HK-2 (cell line): ENCODE results near the gene SIK3.
A peak's percentile ranks its signal among the peaks of the same experiment; 100 is the strongest.
"Not testable (repeated sequence)": the region's sequence is repeated elsewhere in the genome, so short reads cannot be mapped to it uniquely, and the experiment has no call there.

Source experiments
- DNase-seq: peaks from one replicate; pipeline ENCODE4 v3.0.0-alpha.2; 2018; ENCODE audit not compliant: unreplicated experiment

Gene SIK3

DNA sequence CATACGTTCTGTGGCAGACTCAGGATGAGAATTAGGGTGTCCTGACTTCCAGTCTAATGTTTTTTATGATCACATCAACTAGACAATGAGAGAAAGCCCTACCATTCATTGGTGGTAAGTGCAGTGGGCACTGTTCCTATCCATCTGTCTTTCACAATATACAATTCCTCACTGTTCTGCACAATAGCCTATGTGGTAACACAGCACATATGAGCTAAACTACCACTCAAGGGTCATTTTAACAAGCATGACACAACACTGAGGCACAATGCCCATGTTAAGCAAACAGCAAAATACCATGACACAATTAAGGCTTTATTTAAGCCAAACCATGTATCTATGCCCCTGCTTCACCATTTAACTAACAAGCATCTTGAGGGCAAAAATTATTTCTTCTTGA is 52.3 kb downstream of the SIK3 start:
- DNase-seq, result no peak

DNA sequence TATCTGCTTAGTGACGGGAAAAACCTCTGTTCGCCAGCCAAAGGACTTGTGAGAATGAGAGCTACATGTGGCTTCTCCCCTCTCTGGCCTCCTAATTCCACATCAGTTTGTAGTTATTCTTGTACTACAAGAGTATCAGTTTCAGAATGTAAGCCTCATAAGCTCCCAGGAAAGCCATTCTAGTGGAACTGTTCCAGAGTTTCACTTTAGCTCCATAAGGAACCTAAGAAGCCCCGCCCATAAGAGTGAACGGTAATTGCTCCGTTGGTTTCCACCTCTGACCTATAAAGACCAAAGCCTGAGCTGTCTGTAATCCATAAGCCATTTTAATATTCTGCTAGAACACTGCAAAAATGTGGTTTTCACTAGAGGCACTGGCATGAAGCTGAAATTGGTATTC is 53.0 kb downstream of the SIK3 start:
- DNase-seq, result peak; percentile 11

DNA sequence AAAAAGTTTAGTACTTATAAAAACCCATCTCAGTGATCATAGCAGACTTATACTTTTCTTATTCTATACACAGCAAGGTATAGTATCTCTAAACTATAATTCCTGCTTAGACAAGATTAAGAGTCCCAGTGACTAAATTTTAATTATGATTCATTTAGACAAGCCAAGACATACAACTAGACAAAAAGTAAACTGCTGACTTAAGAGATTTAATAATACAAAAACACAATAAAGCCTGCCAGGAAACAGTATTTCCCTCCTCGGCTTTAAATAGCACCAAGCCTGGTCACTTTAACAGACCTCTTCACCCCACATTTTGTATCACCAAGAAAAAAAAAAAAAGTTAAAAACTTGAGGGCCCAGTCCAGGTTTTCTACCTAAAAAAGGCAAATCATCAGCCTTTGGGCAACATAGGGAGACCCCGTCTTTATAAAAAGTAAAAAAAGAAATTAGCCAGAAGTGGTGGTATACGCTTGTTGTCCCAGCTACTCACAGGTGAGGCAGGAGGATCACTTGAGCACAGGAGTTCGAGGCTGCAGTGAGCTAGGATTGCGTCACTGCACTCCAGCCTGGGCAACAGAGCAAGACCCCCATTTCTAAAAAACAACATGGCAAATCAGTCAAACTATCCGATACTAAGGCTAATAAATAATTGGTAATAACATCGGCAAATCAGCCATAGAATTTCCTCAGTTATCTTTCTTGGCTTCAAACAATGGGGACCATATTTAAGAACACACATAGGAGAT is 53.8 kb downstream of the SIK3 start:
- DNase-seq, result no peak

DNA sequence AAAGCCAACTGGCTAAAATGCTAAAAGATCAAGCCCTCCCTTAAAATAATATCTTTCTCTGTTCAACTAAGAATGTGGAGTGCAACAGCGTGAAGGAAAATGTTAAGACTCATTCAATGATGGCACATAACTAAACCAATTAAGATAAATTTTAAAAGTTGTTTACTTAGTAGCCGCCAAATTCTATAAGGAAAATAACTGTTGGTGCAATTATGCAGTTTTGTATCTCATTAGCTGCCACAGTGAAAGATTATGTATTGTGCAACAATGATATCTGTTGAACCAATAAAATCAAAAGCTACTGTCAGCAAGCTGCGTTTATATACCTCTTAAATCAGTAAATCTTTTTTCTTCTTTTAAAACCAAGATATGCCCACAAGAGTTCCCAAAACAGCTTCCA is 55.5 kb downstream of the SIK3 start:
- DNase-seq, result no peak

DNA sequence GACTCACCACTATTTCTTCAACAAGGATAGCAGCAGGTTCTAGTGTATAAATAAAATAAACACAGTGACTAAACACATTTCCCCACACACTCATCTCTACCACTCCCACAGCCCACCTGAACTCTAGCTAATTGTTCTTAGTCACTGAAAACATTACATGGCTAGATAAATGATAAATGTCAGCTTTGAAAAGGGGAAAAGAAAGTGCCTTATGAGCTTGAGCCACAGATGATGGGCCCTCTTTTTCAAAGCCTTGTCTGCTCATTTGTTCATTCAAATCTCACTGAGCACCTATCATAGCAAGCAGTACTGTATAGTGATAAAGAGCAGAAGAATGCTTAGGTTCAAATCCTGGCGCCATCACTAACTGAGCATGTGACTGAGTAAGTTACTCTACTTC is 58.3 kb downstream of the SIK3 start:
- no peak for DNase-seq

DNA sequence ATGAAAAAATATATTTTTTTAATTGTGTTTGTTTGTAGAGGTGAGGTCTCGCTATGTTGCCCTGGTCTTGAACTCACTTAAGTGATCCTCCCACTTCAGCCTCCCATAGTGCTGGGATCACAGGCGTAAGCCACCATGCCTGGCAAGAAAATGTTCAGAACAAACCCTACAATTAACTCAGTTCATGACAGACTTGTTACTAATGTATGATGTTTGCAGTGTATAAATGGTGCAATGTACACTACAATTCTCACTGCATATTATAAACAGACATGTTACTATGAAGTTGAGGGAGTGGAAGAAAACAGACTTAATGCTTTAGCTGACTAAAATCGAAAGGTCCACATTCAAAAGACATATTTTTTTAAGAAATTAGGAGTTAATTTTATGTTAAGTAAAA is 59.0 kb downstream of the SIK3 start:
- DNase-seq, result no peak

DNA sequence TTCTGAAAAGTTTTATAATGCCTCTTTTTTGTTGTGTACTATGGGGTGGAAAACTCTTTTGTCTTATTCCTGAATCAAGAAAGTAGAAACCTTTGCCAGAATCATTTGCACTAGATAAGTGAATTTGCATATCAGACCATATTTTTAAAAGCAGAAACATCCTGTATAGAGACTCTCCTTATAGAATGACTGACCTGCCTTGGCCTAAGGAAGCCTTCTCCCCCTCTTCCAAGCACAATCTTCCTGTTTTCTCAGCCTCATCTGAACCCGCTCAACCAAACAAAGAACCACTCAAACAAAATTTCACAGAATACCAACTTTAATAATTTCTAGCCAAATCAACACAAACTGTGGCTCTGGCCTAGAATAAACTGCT is 60.3 kb downstream of the SIK3 start:
- DNase-seq, result no peak

DNA sequence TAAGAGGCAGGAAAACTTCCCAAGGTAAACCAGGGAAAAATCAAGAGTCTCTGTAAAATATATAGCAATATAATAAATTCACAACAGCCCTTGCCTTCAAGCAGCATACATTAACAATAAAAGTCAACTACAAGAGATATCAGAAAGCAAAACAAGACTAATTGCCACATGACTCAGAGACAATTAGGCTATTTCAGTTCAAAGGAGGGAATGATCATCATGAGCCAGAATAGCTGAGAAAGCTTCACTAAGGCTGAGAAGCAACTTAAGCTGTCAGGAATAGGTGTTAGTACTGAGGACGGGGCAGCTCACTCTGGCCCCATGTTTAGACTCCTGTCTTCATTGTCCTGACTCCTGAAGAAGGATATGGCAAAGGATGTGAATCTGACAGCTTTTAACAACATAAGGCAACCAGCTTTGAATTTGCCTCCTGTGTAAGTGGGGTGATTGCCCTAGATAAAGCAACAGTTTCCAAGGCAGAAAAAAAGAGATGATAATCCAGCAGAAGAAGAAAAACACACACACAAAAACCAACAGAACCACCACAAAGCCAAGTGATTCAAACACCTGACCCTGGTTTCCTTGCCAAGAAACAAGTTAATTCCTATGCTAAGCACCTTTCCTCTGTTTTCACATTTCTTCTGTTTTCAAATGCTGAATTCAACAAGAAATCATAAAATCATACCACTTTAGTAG is 60.8 kb downstream of the SIK3 start:
- no peak for DNase-seq

DNA sequence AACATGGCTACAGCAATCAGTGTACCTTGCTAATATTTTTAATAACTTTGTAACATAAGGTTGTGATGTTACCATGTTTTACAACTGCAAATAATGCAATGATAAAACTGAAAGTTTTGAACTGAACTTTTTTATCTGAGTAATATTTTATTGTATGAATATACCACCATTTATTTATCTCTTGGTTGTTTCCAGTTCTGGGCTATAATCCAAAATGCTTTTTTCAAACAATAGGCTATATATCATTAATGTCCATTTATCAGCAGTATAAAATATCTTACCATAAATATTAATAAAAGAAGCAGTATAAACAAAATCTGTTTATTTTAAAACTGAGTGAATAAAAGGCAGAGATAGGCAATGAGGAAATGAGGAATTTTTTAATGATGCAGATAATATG is 63.3 kb downstream of the SIK3 start:
- DNase-seq, result no peak

DNA sequence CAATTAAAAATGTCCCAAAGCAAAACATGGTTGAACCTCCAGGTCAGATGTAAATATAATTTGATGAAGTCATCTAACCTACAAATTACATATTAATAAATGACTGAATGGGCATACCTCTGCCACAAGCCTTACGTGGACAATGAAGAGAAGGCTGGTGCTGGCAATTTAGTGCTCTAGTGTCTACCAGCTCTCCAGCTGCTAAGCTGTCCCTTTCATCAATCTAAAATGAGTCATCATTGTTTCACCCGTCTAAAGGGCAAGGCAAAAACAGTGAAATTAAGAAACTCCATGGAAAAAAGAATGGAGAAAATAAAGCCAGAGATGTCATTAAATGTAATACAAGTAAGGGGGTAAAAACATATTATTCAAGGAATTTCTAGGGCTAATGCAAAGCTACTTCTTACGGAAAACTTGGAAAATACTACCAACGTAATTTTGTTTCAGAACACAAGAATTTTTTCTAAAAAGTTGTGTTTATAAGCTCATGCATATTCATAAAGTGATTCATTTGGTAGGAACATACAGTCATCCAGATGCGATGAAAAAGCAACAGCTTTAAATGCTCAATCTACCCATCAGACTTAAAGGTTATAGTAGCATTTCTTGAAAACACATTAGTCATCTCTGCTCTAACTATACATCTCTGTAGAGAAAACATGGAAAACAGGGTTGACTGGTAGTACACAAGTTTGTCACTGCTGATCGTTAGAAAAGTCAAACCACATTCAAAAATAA is 71.5 kb downstream of the SIK3 start:
- DNase-seq, result no peak

DNA sequence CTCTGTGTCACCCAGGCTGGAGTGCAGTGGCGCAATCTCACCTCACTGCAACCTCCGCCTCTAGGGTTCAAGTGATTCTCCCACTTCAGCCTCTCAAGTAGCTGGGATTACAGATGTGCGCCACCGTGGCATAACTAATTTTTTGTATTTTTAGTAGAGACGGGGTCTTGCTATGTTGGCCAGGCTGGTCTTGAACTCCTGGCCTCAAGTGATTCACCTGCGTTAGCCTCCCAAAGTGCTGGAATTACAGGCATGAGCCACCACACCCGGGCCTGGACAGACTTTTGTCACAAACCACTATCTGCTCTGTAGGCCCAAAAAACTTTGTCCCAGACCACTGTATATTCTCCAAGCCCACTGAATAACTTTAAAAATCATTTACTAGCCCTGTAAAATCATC is 74.5 kb downstream of the SIK3 start:
- not testable (repeated sequence) for DNase-seq

DNA sequence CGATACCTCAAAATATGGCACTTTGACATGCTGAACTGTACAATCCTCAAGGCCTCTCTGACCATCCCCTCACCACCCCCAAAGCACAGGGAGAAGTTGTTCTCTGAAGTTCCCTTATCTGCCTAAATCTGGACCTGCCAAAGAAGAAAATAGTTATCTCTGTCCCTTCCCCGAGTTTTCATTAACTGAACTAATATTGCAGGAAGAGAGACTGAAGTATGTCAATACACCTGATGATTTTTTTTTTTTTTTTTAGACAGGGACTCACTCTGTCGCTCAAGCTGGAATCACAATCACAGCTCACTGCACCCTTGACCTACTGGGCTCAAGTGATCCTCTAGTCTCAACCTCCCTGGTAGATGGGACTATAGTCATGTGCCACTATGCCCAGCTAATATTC is 75.0 kb downstream of the SIK3 start:
- DNase-seq, result no peak

DNA sequence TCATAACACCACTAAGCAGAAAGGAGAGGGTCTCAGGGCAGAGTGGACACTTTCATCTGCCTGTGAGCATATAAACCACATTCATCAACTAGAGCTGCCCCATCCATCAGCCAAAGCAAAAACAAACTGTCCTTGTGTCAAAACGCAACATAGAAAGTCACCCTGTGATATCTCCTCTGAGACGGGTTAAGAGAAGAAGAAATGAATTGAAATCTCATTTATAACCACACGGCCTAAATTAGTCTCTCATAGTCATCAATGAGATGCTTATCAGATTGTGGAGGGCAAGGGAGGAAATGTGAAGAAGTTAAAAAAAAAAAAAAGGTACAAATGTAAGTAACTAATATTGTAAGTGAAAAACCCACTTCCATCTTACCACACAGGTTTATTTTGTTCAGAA is 75.7 kb downstream of the SIK3 start:
- DNase-seq, result no peak

DNA sequence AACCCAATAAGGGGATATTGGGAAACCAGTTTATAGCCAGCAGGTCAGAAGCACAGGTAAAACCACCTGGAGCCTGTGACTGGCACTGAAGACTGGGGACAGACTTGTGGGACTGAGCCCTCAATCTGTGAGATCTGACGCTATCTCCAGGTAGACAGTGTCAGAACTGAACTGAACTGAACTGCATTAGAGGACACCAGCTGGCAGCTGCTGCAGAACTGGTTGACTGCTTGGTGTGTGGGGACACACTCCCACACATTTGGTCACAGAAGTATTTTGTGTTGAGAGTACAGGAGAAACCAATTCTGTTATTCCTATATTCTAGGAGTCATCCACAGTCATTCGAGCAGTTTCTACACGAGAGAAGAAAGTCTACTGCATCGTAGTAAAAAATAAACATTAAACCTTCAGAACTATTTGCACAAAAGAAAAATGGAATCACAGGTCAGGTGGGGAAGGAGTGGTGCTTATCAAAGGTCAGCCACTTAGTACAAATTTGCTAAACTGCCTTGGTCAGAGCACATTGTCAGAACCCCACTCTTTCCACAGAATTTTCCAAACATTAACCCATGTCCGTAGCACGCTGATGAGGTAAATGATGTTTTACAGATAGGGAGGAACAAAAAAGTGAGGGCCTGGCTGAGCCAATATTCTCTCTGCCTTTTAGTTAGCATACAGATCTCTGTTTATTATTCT is 77.2 kb downstream of the SIK3 start:
- DNase-seq, result no peak

DNA sequence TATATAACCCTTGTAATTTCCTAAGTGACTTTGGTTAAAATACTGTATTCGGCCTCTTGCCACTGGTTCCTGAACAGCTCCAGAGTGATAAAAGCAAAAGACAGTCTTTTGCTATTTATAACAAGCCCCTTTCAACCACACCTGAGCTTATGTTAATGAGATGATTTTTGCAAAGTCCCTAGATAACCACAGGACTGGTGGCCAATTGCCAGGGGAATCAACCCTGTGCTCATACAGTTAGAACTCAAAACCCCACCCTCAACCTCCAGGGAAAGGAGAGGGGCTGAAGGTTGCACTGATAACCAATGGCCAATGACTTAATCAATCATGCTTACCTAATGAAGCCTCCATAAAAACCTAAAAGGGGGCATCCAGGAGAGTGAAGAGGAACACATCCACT is 77.9 kb downstream of the SIK3 start:
- DNase-seq, result no peak

DNA sequence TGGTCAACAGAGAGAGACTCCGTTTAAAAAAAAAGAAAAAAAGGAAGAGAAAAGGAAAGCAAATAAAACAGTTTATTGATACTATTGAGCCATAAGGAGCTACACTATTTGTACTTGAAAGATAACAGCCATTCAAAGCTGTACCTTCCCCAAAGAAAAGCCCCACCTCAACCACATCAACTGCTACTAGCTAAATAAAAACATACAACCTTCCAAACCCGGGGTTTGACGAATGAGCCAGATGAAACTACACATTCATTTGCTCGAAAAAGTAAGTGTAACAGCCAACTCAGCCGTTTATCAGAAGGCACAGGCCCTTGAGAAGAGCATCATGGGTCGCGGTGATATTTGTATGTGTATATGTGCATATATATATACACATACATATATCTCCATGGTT is 78.4 kb downstream of the SIK3 start:
- no peak for DNase-seq

DNA sequence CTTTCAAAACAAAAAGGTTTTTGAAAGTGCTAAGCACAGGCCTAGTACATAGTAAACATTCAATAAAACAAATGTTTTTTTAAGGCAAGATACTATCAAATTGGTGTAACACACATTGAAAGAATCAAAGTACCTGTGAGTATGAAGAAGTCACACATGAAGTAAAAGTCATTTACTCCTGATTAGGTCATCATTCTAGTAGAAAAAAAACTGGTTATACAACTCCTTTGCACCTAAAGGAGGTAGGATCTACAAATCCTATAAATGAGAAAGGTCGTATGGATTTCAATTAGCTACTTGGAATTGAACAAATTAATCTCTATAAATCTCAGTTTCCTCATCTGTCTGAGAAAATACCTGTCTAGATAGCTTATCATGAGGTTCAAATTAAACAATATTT is 80.8 kb downstream of the SIK3 start:
- DNase-seq, result no peak

DNA sequence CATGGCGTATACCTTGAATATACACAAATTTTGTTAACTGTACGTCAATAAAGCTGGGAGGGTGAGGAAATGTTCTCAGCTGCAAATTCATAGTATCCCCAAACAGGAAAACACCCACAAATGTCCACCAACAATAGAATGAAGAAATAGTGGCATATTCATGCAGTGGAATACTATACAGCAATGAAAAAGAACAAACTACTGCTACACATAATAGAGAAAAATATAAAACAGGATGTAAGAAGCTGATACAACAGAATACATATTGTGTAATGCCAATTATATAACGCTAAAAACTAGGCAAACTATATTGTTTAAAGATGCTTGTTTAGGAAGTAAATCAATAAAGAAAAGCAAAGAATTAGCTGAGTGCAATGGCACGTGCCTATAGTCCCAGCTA is 81.5 kb downstream of the SIK3 start:
- DNase-seq, result no peak

DNA sequence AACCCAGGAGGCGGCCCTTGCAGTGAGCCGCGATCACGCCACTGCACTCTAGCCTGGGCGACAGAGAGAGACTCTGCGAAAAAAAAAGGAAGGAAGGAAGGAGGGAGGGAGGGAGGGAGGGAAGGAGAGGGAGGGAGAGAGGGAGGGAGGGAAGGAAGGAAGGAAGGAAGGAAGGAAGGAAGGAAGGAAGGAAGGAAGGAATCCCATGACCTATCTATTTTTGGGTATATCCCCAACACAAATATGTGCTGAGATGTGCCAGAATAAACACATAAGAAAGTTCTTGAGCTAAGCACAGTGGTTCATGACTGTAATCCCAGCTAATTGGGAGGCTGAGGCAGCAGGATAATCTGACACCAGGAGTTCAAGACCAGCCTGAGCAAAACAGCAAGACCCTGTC is 82.0 kb downstream of the SIK3 start:
- DNase-seq, result no peak

DNA sequence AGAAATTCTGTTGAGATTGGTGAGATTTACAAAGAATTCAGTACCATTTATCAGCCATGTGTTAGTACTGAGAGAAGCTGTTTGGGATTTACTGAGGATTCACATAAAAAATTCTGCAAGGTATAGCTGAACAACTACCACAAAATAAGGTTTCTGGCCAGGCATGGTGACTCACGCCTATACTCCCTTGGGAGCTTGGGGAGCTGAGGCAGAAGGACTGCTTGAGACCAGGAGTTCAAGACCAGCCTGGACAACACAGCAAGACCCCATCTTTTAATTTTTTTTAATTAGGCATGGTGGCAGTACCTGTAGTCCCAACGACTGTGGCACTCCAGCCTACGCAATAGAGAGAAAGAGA is 86.7 kb downstream of the SIK3 start:
- DNase-seq, result no peak

DNA sequence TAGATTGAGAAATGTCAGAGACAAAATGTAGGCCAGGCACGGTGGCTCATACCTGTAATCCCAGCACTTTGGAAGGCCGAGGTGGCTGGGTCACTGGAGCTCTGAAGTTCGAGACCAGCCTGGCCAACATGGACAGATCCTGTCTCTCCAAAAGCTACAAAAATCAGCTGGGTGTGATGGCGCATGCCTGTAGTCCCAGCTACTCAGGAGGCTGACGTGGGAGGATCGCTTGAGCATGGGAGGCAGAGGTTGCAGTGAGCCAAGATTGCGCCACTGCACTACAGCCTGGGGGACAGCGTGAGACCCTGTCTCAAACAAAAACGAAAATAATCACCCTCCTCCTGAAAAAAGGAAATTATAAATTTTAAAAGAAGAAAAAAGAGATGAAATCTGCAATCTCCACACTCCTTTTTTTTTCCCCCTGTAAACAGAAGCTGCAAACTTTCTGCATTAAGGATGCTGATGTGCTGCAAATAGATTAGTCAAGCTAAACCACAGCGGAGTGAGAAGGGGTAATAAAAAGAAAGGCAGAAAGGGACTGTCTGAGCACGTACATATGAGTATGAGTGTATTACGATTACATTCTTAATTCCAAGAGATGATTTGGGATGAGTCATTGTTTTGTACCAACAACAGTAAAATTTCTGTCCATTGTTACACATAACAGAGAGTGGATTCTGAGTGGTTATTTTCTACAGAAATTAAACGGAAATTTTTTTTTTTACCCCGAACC is 87.3 kb downstream of the SIK3 start:
- DNase-seq, result no peak
